Measurements from ENCODE around the gene SEC63. TPM values are rescaled to one million over a fixed set of nuclear protein-coding genes. Genes with fewer than 3 reads are reported as not detected.
A peak's percentile ranks its signal among the peaks of the same experiment; 100 is the strongest.
"Not testable (repeated sequence)": the region's sequence is repeated elsewhere in the genome, so short reads cannot be mapped to it uniquely, and the experiment has no call there.

The SEC63 gene
- polyA plus RNA-seq, 1 of the 3 experiments (the other 2 are of a cell fraction): 13.2 TPM

DNA sequence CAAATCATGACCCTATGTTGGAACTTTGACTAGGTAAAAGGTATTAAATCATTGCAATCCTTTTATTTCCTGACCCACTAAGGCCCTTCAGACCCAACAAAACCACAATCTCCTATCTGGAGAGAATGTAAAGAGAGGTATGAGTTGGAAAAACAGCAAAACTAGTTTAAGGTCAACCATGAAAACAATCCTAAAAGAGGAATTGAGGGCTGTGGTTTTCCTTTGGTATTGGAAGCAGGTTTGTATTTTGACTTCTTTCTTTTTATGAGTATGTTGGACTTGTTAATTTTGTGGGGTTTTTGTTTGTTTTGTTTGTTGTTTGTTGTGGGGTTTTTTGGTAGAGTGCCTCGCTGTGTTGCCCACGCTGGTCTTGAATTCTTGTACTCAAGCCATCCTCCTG, 4.7 kb upstream of the SEC63 start:
- Histone ChIP-seq H3K4me1 (ENCODE audit: control insufficient read depth in 1 of 2, insufficient read depth in 2 of 2, low read depth in 1 of 2, low read length in 1 of 2) (peaks cover 0 to 3% of the 10 kb centered on the region in 2 experiments; a peak in 1 of 4 replicates), H3K36me3 (replicated peaks in 1 of 2; ENCODE audit: control insufficient read depth in 1 of 2, insufficient read depth in 2 of 2, low read length in 1 of 2) (no peaks in the 10 kb centered on the region), H3K79me2 (ENCODE audit: insufficient read depth) (peaks cover 2% of the 10 kb centered on the region), H2AFZ (ENCODE audit: low read depth) (no peak overlapping the region), H3K4me2 (no peak overlapping the region), H3F3A (replicated peaks; ENCODE audit: insufficient read depth) (peaks cover 4% of the 10 kb centered on the region), H3K4me3 (ENCODE audit: low read depth in 2 of 2, low read length in 1 of 2) (no peak overlapping the region), H3K9ac (no peak overlapping the region), H3K9me2 (no peaks in the 10 kb centered on the region), H3K9me3 (no peaks in the 10 kb centered on the region), H3K27me3 (ENCODE audit: insufficient read depth) (no peaks in the 10 kb centered on the region), H3K27ac (ENCODE audit: low read depth in 2 of 2, low read length in 1 of 2) (no peak overlapping the region), H4K20me1 (ENCODE audit: insufficient read depth) (no peaks in the 10 kb centered on the region)
- 79% methylated on average over 2 of the region's 2 CpGs for WGBS (ENCODE audit: low lambda C conversion rate)
- DNase-seq: no peak
- POLR2A ChIA-PET: no interaction called here
- TF ChIP-seq TCF12 (IDR thresholded peaks at IDR 0.05) (no peak), MXI1 (IDR thresholded peaks at IDR 0.05; ENCODE audit: low read depth, low read length) (no peak), EP300 (IDR thresholded peaks at IDR 0.05; ENCODE audit: borderline replicate concordance in 1 of 2, low read depth in 1 of 2, low read length in 1 of 2) (no peak), GATA2 (CRISPR knock-in tag; IDR thresholded peaks at IDR 0.05) (no peak), TEAD4 (IDR thresholded peaks at IDR 0.05; ENCODE audit: borderline replicate concordance, insufficient read depth) (no peak), CHD2 (IDR thresholded peaks at IDR 0.05; ENCODE audit: low read length, partially characterized antibody) (no peak), JUND (IDR thresholded peaks at IDR 0.05) (no peak), RXRA (IDR thresholded peaks at IDR 0.05; ENCODE audit: borderline replicate concordance, low read depth) (no peak), POLR2AphosphoS5 (IDR thresholded peaks at IDR 0.05; ENCODE audit: low read depth, low read length) (no peak), GABPA (IDR thresholded peaks at IDR 0.05; ENCODE audit: low read depth) (no peak)
- TF ChIP-seq, protein P1, sequence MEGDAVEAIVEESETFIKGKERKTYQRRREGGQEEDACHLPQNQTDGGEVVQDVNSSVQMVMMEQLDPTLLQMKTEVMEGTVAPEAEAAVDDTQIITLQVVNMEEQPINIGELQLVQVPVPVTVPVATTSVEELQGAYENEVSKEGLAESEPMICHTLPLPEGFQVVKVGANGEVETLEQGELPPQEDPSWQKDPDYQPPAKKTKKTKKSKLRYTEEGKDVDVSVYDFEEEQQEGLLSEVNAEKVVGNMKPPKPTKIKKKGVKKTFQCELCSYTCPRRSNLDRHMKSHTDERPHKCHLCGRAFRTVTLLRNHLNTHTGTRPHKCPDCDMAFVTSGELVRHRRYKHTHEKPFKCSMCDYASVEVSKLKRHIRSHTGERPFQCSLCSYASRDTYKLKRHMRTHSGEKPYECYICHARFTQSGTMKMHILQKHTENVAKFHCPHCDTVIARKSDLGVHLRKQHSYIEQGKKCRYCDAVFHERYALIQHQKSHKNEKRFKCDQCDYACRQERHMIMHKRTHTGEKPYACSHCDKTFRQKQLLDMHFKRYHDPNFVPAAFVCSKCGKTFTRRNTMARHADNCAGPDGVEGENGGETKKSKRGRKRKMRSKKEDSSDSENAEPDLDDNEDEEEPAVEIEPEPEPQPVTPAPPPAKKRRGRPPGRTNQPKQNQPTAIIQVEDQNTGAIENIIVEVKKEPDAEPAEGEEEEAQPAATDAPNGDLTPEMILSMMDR (IDR thresholded peaks at IDR 0.05): no peak
- TF ChIP-seq, protein P2, sequence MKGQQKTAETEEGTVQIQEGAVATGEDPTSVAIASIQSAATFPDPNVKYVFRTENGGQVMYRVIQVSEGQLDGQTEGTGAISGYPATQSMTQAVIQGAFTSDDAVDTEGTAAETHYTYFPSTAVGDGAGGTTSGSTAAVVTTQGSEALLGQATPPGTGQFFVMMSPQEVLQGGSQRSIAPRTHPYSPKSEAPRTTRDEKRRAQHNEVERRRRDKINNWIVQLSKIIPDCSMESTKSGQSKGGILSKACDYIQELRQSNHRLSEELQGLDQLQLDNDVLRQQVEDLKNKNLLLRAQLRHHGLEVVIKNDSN (IDR thresholded peaks at IDR 0.05; ENCODE audit: borderline replicate concordance, low read depth): no peak
- CTCF ChIA-PET: no interaction called here

DNA sequence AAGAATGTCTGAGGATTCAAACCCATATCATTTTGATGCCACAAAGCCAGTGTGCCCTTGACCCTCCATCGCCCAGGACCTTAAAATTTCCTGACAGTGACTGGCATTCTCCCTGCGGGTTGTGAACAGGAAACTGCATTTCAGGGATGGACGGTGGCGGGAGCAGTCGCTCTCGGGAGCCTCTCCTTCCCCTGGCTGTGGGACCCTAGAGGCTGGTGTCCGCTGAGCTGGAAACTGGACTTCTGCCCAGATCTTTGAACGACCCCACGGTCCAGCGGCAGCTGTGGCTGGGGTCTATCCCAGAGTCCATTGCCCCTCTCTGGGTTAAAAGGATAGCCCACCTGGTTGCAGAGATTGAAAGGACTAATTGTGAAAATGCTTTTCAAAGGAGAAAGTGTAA, 1.4 kb upstream of the SEC63 start:
- Histone ChIP-seq H3K9me3 (no peaks in the 10 kb centered on the region), H3K9ac (no peak overlapping the region), H3F3A (replicated peaks; ENCODE audit: insufficient read depth) (peaks cover 4% of the 10 kb centered on the region), H2AFZ (ENCODE audit: low read depth) (no peak overlapping the region), H3K79me2 (ENCODE audit: insufficient read depth) (peaks cover 35% of the 10 kb centered on the region), H3K27ac (ENCODE audit: low read depth in 2 of 2, low read length in 1 of 2) (no peak overlapping the region), H3K27me3 (ENCODE audit: insufficient read depth) (no peaks in the 10 kb centered on the region), H3K4me3 (ENCODE audit: low read depth in 2 of 2, low read length in 1 of 2) (no peak overlapping the region), H4K20me1 (ENCODE audit: insufficient read depth) (peaks cover 22% of the 10 kb centered on the region), H3K4me1 (ENCODE audit: control insufficient read depth in 1 of 2, insufficient read depth in 2 of 2, low read depth in 1 of 2, low read length in 1 of 2) (peaks cover 3 to 9% of the 10 kb centered on the region in 2 experiments; a peak in 2 of 4 replicates), H3K4me2 (no peak overlapping the region), H3K9me2 (no peaks in the 10 kb centered on the region), H3K36me3 (replicated peaks in 1 of 2; ENCODE audit: control insufficient read depth in 1 of 2, insufficient read depth in 2 of 2, low read length in 1 of 2) (peaks cover 0 to 3% of the 10 kb centered on the region in 2 experiments)
- ChIA-PET CTCF (interaction anchor here (0.6 to 1.0 kb wide), 2 partner anchors 18 to 20 kb away, joined by 3 read pairs; no protein-coding TSS in a partner anchor), POLR2A (no interaction called here)
- 70% methylated on average over 5 of the region's 10 CpGs for WGBS (ENCODE audit: low lambda C conversion rate)
- TF ChIP-seq NFIC (IDR thresholded peaks at IDR 0.05; ENCODE audit: borderline replicate concordance) (no peak), EP300 (IDR thresholded peaks at IDR 0.05; ENCODE audit: borderline replicate concordance in 1 of 2, low read depth in 1 of 2, low read length in 1 of 2) (no peak), TCF12 (IDR thresholded peaks at IDR 0.05) (no peak)
- DNase-seq: no peak

DNA sequence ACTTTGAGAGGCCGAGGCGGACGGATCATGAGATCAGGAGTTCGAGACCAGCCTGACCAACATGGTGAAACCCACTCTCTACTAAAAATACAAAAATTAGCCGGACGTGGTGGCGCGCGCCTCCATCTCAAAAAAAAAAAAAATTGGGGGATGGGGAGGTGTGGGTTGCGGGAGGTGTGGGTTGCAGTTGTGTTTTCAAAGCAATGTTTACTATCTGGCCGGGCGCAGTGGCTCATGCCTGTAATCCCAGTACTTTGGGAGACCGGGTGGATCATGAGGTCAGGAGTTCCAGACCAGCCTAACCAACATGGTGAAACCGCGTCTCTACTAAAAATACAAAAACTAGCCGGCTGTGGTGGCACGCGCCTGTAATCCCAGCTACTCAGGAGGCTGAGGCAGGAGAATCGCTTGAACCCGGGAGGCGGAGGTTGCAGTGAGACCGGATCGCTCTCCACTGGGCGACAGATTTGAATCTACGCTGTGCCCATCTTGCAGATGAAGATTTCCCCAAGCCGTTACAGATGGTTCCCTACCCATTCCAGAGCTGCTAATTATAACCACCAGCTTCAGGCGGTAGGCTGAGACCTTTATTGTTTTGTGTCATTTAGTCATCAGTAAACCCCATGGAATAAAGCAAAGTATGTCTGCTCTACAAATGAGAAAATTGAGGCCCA, 818 bp upstream of the SEC63 start:
- H3F3A ChIP-seq (replicated peaks; ENCODE audit: insufficient read depth); H3K27me3 ChIP-seq (ENCODE audit: insufficient read depth); H3K36me3 ChIP-seq (replicated peaks in 1 of 2; ENCODE audit: control insufficient read depth in 1 of 2, insufficient read depth in 2 of 2, low read length in 1 of 2); H3K9me2 ChIP-seq; POLR2A ChIA-PET; H3K9me3 ChIP-seq; DNase-seq; H3K4me1 ChIP-seq (ENCODE audit: control insufficient read depth in 1 of 2, insufficient read depth in 2 of 2, low read depth in 1 of 2, low read length in 1 of 2): not testable (repeated sequence)
- H4K20me1 ChIP-seq (ENCODE audit: insufficient read depth): peaks cover 22% of the 10 kb centered on the region
- H2AFZ ChIP-seq (ENCODE audit: low read depth): peak overlapping the region; percentile 95
- peak overlapping the region; percentile 76 for H3K4me2 ChIP-seq
- H3K4me3 ChIP-seq (ENCODE audit: low read depth in 2 of 2, low read length in 1 of 2): peak overlapping the region; percentile 44 to 57
- CTCF ChIA-PET: interaction anchor here (1.0 kb wide), 1 partner anchor 20 kb away, joined by 3 read pairs; no protein-coding TSS in a partner anchor
- 78% methylated on average over 27 of the region's 27 CpGs for WGBS (ENCODE audit: low lambda C conversion rate)
- H3K79me2 ChIP-seq (ENCODE audit: insufficient read depth): peaks cover 41% of the 10 kb centered on the region
- H3K9ac ChIP-seq: peak overlapping the region; percentile 44; the same call in 1 of the 2 replicates
- H3K27ac ChIP-seq (ENCODE audit: low read depth in 2 of 2, low read length in 1 of 2): peak overlapping the region in 1 of 2 experiments; percentile 57; a peak in 2 of 4 replicates

Measured in SK-N-SH (cell line).